Measurements from ENCODE around the gene ULK2.

The ULK2 gene

GRCh38 chr17:19730843-19731242 lies 136.9 kb downstream of the ULK2 start:
- H3K27me3 ChIP-seq (ENCODE audit: insufficient read depth, low read length, poor library complexity, severe bottlenecking) = no peaks in the 10 kb centered on the region

GRCh38 chr17:19729900-19730299 lies 137.8 kb downstream of the ULK2 start:
- H3K36me3 ChIP-seq (ENCODE audit: insufficient read depth, low read length) = no peaks in the 10 kb centered on the region
- H3K9me3 ChIP-seq (ENCODE audit: insufficient read depth, low read depth, low read length) = no peaks in the 10 kb centered on the region
- no peak for TF ChIP-seq EZH2phosphoT487 (IDR thresholded peaks at IDR 0.05; ENCODE audit: borderline replicate concordance)
- TF ChIP-seq CTCF (conservative IDR thresholded peaks at IDR 0.05; ENCODE audit: low read length) = no peak
- H3K4me3 ChIP-seq (ENCODE audit: low read length, poor library complexity, severe bottlenecking) = no peak overlapping the region
- H3K9ac ChIP-seq (ENCODE audit: low read depth, low read length, poor library complexity, severe bottlenecking) = no peak overlapping the region
- H3K79me2 ChIP-seq (ENCODE audit: insufficient read depth, low read length) = no peaks in the 10 kb centered on the region
- H4K20me1 ChIP-seq (ENCODE audit: insufficient read depth, low read length, poor library complexity, severe bottlenecking) = no peaks in the 10 kb centered on the region
- no peaks in the 10 kb centered on the region for H3K9me2 ChIP-seq (replicated peaks; ENCODE audit: low read depth, low read length)
- H3K27me3 ChIP-seq (ENCODE audit: insufficient read depth, low read length, poor library complexity, severe bottlenecking) = no peaks in the 10 kb centered on the region
- no peaks in the 10 kb centered on the region for H3F3A ChIP-seq (ENCODE audit: low read depth)
- no peaks in the 10 kb centered on the region for H3K4me1 ChIP-seq (ENCODE audit: insufficient read depth, low read length, poor library complexity, severe bottlenecking)
- no peak overlapping the region for H3K4me2 ChIP-seq (ENCODE audit: low read depth, low read length, poor library complexity, severe bottlenecking)
- no peak overlapping the region for H2AFZ ChIP-seq (ENCODE audit: low read length)

More at GRCh38 chr17:19730843-19731242, 136.9 kb downstream of the ULK2 start:
- H3K9ac ChIP-seq (ENCODE audit: low read depth, low read length, poor library complexity, severe bottlenecking) = no peak overlapping the region
- no peaks in the 10 kb centered on the region for H3K4me1 ChIP-seq (ENCODE audit: insufficient read depth, low read length, poor library complexity, severe bottlenecking)
- TF ChIP-seq CTCF (conservative IDR thresholded peaks at IDR 0.05; ENCODE audit: low read length) (no peak), EZH2phosphoT487 (IDR thresholded peaks at IDR 0.05; ENCODE audit: borderline replicate concordance) (no peak)
- no peaks in the 10 kb centered on the region for H3F3A ChIP-seq (ENCODE audit: low read depth)
- H3K4me3 ChIP-seq (ENCODE audit: low read length, poor library complexity, severe bottlenecking) = no peak overlapping the region
- H3K4me2 ChIP-seq (ENCODE audit: low read depth, low read length, poor library complexity, severe bottlenecking) = no peak overlapping the region
- no peaks in the 10 kb centered on the region for H3K79me2 ChIP-seq (ENCODE audit: insufficient read depth, low read length)
- H3K9me3 ChIP-seq (ENCODE audit: insufficient read depth, low read depth, low read length) = no peaks in the 10 kb centered on the region
- no peak overlapping the region for H2AFZ ChIP-seq (ENCODE audit: low read length)
- H3K9me2 ChIP-seq (replicated peaks; ENCODE audit: low read depth, low read length) = no peaks in the 10 kb centered on the region
- no peaks in the 10 kb centered on the region for H4K20me1 ChIP-seq (ENCODE audit: insufficient read depth, low read length, poor library complexity, severe bottlenecking)
- H3K36me3 ChIP-seq (ENCODE audit: insufficient read depth, low read length) = no peaks in the 10 kb centered on the region

GRCh38 chr17:19728084-19728495 lies 139.6 kb downstream of the ULK2 start:
- Histone ChIP-seq H3K4me3 (ENCODE audit: low read length, poor library complexity, severe bottlenecking) (no peak overlapping the region), H2AFZ (ENCODE audit: low read length) (no peak overlapping the region), H3F3A (ENCODE audit: low read depth) (no peaks in the 10 kb centered on the region), H3K79me2 (ENCODE audit: insufficient read depth, low read length) (no peaks in the 10 kb centered on the region), H3K27me3 (ENCODE audit: insufficient read depth, low read length, poor library complexity, severe bottlenecking) (no peaks in the 10 kb centered on the region), H3K9ac (ENCODE audit: low read depth, low read length, poor library complexity, severe bottlenecking) (no peak overlapping the region), H3K9me2 (replicated peaks; ENCODE audit: low read depth, low read length) (no peaks in the 10 kb centered on the region), H4K20me1 (ENCODE audit: insufficient read depth, low read length, poor library complexity, severe bottlenecking) (no peaks in the 10 kb centered on the region), H3K9me3 (ENCODE audit: insufficient read depth, low read depth, low read length) (no peaks in the 10 kb centered on the region), H3K36me3 (ENCODE audit: insufficient read depth, low read length) (no peaks in the 10 kb centered on the region), H3K4me1 (ENCODE audit: insufficient read depth, low read length, poor library complexity, severe bottlenecking) (no peaks in the 10 kb centered on the region), H3K4me2 (ENCODE audit: low read depth, low read length, poor library complexity, severe bottlenecking) (no peak overlapping the region)
- TF ChIP-seq CTCF (conservative IDR thresholded peaks at IDR 0.05; ENCODE audit: low read length) (no peak), EZH2phosphoT487 (IDR thresholded peaks at IDR 0.05; ENCODE audit: borderline replicate concordance) (no peak)

Measured in Loucy (cell line).